Kidney (tissue), 14 donors: Measurements from ENCODE around the gene RAD21L1. TPM values are rescaled to one million over a fixed set of nuclear protein-coding genes. Genes with fewer than 3 reads are reported as not detected.
A peak's percentile ranks its signal among the peaks of the same experiment; 100 is the strongest.

ENCODE experiments used
- DNase-seq, 5 donors: peaks; one replicate each; pipeline ENCODE4 v3.0.0-alpha.2; 2013 to 2020
- FAIRE-seq: peaks from 2 replicates; lab custom pipeline; 2012; peaks lifted over from hg19 to GRCh38; lab: Jason Lieb, UNC
- H3K27ac ChIP-seq, 2 donors: one replicate each; pipeline ENCODE4 v1.7.0; 2013; ENCODE audit warnings: low read depth in 2 of 2, low read length in 2 of 2, inconsistent platforms in 1 of 2
- H3K27me3 ChIP-seq: one replicate; pipeline ENCODE4 v1.7.1; 2013; ENCODE audit warnings: low read length, inconsistent platforms; ENCODE audit not compliant: control insufficient read depth, insufficient read depth
- H3K36me3 ChIP-seq, 3 donors: one replicate each; pipeline versions ENCODE4 v1.7.0 to v1.7.1; 2013; ENCODE audit warnings: low read length in 3 of 3, control low read depth in 1 of 3, inconsistent platforms in 1 of 3; ENCODE audit not compliant: insufficient read depth in 3 of 3, control insufficient read depth in 2 of 3
- H3K4me1 ChIP-seq, 3 donors: one replicate each; pipeline versions ENCODE4 v1.7.0 to v1.7.1; 2013; ENCODE audit warnings: low read length in 3 of 3, inconsistent platforms in 1 of 3, low read depth in 1 of 3; ENCODE audit not compliant: control insufficient read depth in 2 of 3, insufficient read depth in 2 of 3
- H3K4me3 ChIP-seq, 3 donors: one replicate each; pipeline versions ENCODE4 v1.7.0 to v1.8.1; 2013; ENCODE audit warnings: low read length in 3 of 3, control low read depth in 1 of 3, inconsistent platforms in 1 of 3
- H3K9ac ChIP-seq, 3 donors: one replicate each; pipeline versions ENCODE4 v1.7.0 to v1.7.1; 2013; ENCODE audit warnings: low read length in 3 of 3, control low read depth in 1 of 3, inconsistent platforms in 1 of 3
- H3K9me3 ChIP-seq, 3 donors: one replicate each; pipeline versions ENCODE4 v1.7.0 to v1.7.1; 2013; ENCODE audit warnings: low read length in 3 of 3, control low read depth in 1 of 3, inconsistent platforms in 1 of 3; ENCODE audit not compliant: control insufficient read depth in 2 of 3, insufficient read depth in 1 of 3
- CTCF ChIP-seq: IDR thresholded peaks from 3 replicates; pipeline ENCODE4 v1.5.1; 2012; ENCODE audit warnings: mild to moderate bottlenecking, moderate library complexity, borderline replicate concordance; ENCODE audit not compliant: insufficient read depth; ENCODE audit errors: extremely low read depth
- intact Hi-C: fragments of 100-400 bp; cut with DNase I; formaldehyde crosslinking; loops from one replicate; pipeline ENCODE4 v1.11.1; 2022
- polyA plus RNA-seq: library from polyadenylated mRNA; stranded (reverse); fragments of 350-450 nt; fragmentation: Illumina TruSeq; extraction: RNeasy Lipid Tissue Mini Kit (QIAGEN cat#74804); gene quantifications from one replicate; pipeline ENCODE4 v1.2.3, GENCODE V29; 2014; ENCODE audit warnings: low read depth, low replicate concordance; ENCODE audit not compliant: insufficient read depth
- total RNA-seq: library from RNA; stranded (reverse); fragmentation: NEBNext Ultra II Directional; extraction: Animal tissue kit (Norgen Biotek cat#: 25700); gene quantifications from one replicate; pipeline ENCODE4 v1.2.1, GENCODE V29; 2021
- donor health status: control.
- donor health status: control.
- donor health status: control.
- donor health status: control.
- donor health status: control.
- donor health status: DM: yes; HTN: yes; CAD: no.
- donor health status: Normal renal cell carcinoma (clear cell type).

RAD21L1 gene
- total and polyA plus RNA-seq, 2 donors from 2014 or later, result not detected

GRCh38 chr20:1210501-1210900 lies 15.3 kb upstream of the RAD21L1 start:
- no peak overlapping the region for H3K27ac ChIP-seq
- DNase-seq (no peak), FAIRE-seq (no peak)
- no peaks in the 10 kb centered on the region for H3K9me3 ChIP-seq
- H3K4me1 ChIP-seq, result no peaks in the 10 kb centered on the region
- intact Hi-C loops, result no loop called here
- no peak for TF ChIP-seq CTCF
- H3K9ac ChIP-seq, result no peak overlapping the region
- H3K36me3 ChIP-seq, result no peaks in the 10 kb centered on the region
- no peak overlapping the region for H3K4me3 ChIP-seq
- H3K27me3 ChIP-seq, result no peaks in the 10 kb centered on the region

GRCh38 chr20:1212023-1212422 lies 13.8 kb upstream of the RAD21L1 start:
- Histone ChIP-seq H3K9me3 (no peaks in the 10 kb centered on the region), H3K36me3 (no peaks in the 10 kb centered on the region), H3K27me3 (no peaks in the 10 kb centered on the region), H3K4me1 (no peaks in the 10 kb centered on the region), H3K27ac (no peak overlapping the region), H3K9ac (no peak overlapping the region), H3K4me3 (no peak overlapping the region)
- FAIRE-seq (no peak), DNase-seq (no peak)
- intact Hi-C loops, result no loop called here
- no peak for TF ChIP-seq CTCF

- intact Hi-C loops, result no loop called here
- peak overlapping the region in 1 of 3 donors; percentile 27 for H3K4me3 ChIP-seq
These were observed 13.0 kb upstream of the RAD21L1 start for GRCh38 chr20:1212607-1213396.

More at GRCh38 chr20:1212607-1213396, 13.0 kb upstream of the RAD21L1 start:
- Histone ChIP-seq H3K27ac (no peak overlapping the region), H3K4me1 (no peaks in the 10 kb centered on the region), H3K9me3 (no peaks in the 10 kb centered on the region), H3K36me3 (no peaks in the 10 kb centered on the region), H3K27me3 (no peaks in the 10 kb centered on the region), H3K9ac (peak overlapping the region in 1 of 3 donors; percentile 24)
- FAIRE-seq (no peak), DNase-seq (peak; percentile 56 to 85 (median 72))
- peak; percentile 78 for TF ChIP-seq CTCF
